A549 (cell line): Measurements from ENCODE around the gene IL33. TPM values are rescaled to one million over a fixed set of nuclear protein-coding genes. Genes with fewer than 3 reads are reported as not detected.

ENCODE experiments used
- ATAC-seq, 2 experiments: fragments of 200-7000 bp in 1 of 2; fragments of >200 bp in 1 of 2; cut with Nextera tagmentation in 1 of 2; cut with Tn5 transposase in 1 of 2; 3 replicates each; pipeline versions ENCODE4 v1.8.0 to v1.9.1; 2018 to 2020; ENCODE audit warnings: mild to moderate bottlenecking in 1 of 2, moderate library complexity in 1 of 2
- CTCF ChIA-PET: fragments of 300-600 bp; sonication (Branson Sonifier 250); formaldehyde crosslinking; extraction: SDS; loops from one replicate; lab custom pipeline; 2021; ENCODE audit warnings: antibody characterized with exemption, inconsistent platforms; lab: Yijun Ruan, JAX
- POLR2A ChIA-PET: fragments of 350-600 bp; formaldehyde crosslinking; extraction: SDS; loops from one replicate; lab custom pipeline; 2021; ENCODE audit warnings: antibody characterized with exemption, inconsistent platforms; lab: Yijun Ruan, JAX
- DNase-seq, 2 experiments: peaks; one replicate each; pipeline versions ENCODE4 v3.0.0 to v3.0.0-alpha.2; 2011 to 2016; ENCODE audit warnings: low read depth in 1 of 2, low spot score in 1 of 2
- FAIRE-seq: peaks from 2 replicates; lab custom pipeline; 2011; peaks lifted over from hg19 to GRCh38; lab: Jason Lieb, UNC
- H3K27ac ChIP-seq, 2 experiments: fragments of >200 bp; sonication (Bioruptor Twin); formaldehyde crosslinking; 3 replicates each; pipeline ENCODE4 v1.5.1; 2016 to 2017
- H3K4me1 ChIP-seq: fragments of >200 bp; sonication (Bioruptor Twin); formaldehyde crosslinking; 3 replicates; pipeline ENCODE4 v1.6.1; 2016
- H3K4me2 ChIP-seq: fragments of >200 bp; sonication (Bioruptor Twin); formaldehyde crosslinking; 3 replicates; pipeline ENCODE4 v1.6.1; 2016
- H3K4me3 ChIP-seq: fragments of >200 bp; sonication (Bioruptor Twin); formaldehyde crosslinking; 3 replicates; pipeline ENCODE4 v1.5.1; 2016
- H3K9me3 ChIP-seq: fragments of >200 bp; sonication (Bioruptor Twin); formaldehyde crosslinking; 3 replicates; pipeline ENCODE4 v1.6.1; 2016
- BCL3 ChIP-seq: fragments of >200 bp; sonication (Bioruptor Twin); formaldehyde crosslinking; IDR thresholded peaks from 3 replicates; pipeline ENCODE4 v1.6.1; 2016
- BHLHE40 ChIP-seq: IDR thresholded peaks from 2 replicates; pipeline ENCODE4 v1.6.1; 2012; ENCODE audit warnings: low read depth, low read length, inconsistent platforms
- CBX2 ChIP-seq: fragments of 200-600 bp; sonication (generic); IDR thresholded peaks from 2 replicates; pipeline ENCODE4 v1.6.1; 2016; ENCODE audit warnings: low read depth, mild to moderate bottlenecking, borderline replicate concordance
- CEBPB ChIP-seq, 2 experiments: fragments of >200 bp in 1 of 2; sonication (Bioruptor Twin) in 1 of 2; formaldehyde crosslinking in 1 of 2; IDR thresholded peaks; 2 replicates each; pipeline ENCODE4 v1.6.1; 2012 to 2016
- EHMT2 ChIP-seq: fragments of 200-600 bp; sonication (generic); IDR thresholded peaks from 2 replicates; pipeline ENCODE4 v1.6.1; 2016; ENCODE audit warnings: antibody characterized with exemption, low read depth, mild to moderate bottlenecking, moderate library complexity
- ELK1 ChIP-seq: fragments of 150-350 bp; IDR thresholded peaks from 2 replicates; pipeline ENCODE4 v1.6.1; 2014; ENCODE audit warnings: low read depth, mild to moderate bottlenecking, low read length
- MAX ChIP-seq: IDR thresholded peaks from 2 replicates; pipeline ENCODE4 v1.6.1; 2012
- NFE2L2 ChIP-seq: fragments of 150-350 bp; conservative IDR thresholded peaks from 2 replicates; pipeline ENCODE4 v1.6.1; 2014; ENCODE audit warnings: low read length
- PBX3 ChIP-seq: IDR thresholded peaks from 2 replicates; pipeline ENCODE4 v1.6.1; 2012
- PHF8 ChIP-seq: fragments of 200-600 bp; sonication (generic); IDR thresholded peaks from 2 replicates; pipeline ENCODE4 v1.6.1; 2016; ENCODE audit warnings: low read depth, mild to moderate bottlenecking, antibody characterized with exemption, moderate library complexity, borderline replicate concordance
- ZFP36 ChIP-seq: fragments of 450-650 bp; IDR thresholded peaks from 2 replicates; pipeline ENCODE4 v1.6.1; 2014; ENCODE audit warnings: borderline replicate concordance; ENCODE audit not compliant: partially characterized antibody
- ZSCAN20 ChIP-seq: fragments of 250-450 bp; sonication (Bioruptor Pico); IDR thresholded peaks from 2 replicates; pipeline ENCODE4 v1.8.0; 2022; ENCODE audit warnings: mild to moderate bottlenecking, moderate library complexity
- WGBS: methylation state at CpG from one replicate; pipeline ENCODE4 v1.1.6; 2017; ENCODE audit errors: missing lambda C conversion rate; 5-methylcytosine and 5-hydroxymethylcytosine counted together
- polyA plus RNA-seq, 4 experiments: library from polyadenylated mRNA; depleted of rRNA in 3 of 4; stranded (reverse); fragments of >200 nt; fragmentation: RNase III in 1 of 4; extraction: RNeasy Plus Mini Kit Qiagen cat#74134 plus additional on column Dnase treatment in 1 of 4; gene quantifications; 2 replicates in 3 of 4; 3 replicates in 1 of 4; pipeline ENCODE4 v1.2.3, GENCODE V29; 2011 to 2017

The IL33 gene
- polyA plus RNA-seq, 2 of the 4 experiments (the other 2 are of a cell fraction), result 0.31 to 0.72 TPM

GRCh38 chr9:6271508-6272228, 56.1 kb downstream of the IL33 start:
- H3K9me3 ChIP-seq, result no peaks in the 10 kb centered on the region
- no peak overlapping the region for H3K4me3 ChIP-seq
- ChIA-PET POLR2A (no interaction called here), CTCF (interaction anchor here (1.3 kb wide), 1 partner anchor 216 kb away, joined by 4 read pairs; no protein-coding TSS in a partner anchor)
- no peak overlapping the region for H3K4me2 ChIP-seq
- no peak for DNase-seq
- H3K4me1 ChIP-seq, result peaks cover 6% of the 10 kb centered on the region; the same call in 2 of the 3 replicates
- H3K27ac ChIP-seq, result no peak overlapping the region
- ATAC-seq, result no peak
- FAIRE-seq, result no peak
- TF ChIP-seq ZFP36 (no peak), EHMT2 (no peak), ZSCAN20 (no peak)
- TF ChIP-seq, all 56 proteins: peak for 0
- 40% methylated on average over 3 of the region's 3 CpGs for WGBS

- peaks cover 6% of the 10 kb centered on the region; the same call in 2 of the 3 replicates for H3K4me1 ChIP-seq
- CTCF ChIA-PET, result interaction anchor here (0.6 kb wide), 1 partner anchor 296 kb away, joined by 3 read pairs; no protein-coding TSS in a partner anchor
- no peak for ATAC-seq
- TF ChIP-seq BHLHE40 (no peak), CEBPB (IDR thresholded peaks at IDR 0.05) (peak; percentile 51 to 65; a peak in 2 of 4 replicates)
- TF ChIP-seq, all 56 proteins: peak for 1
- H3K4me2 ChIP-seq, result no peak overlapping the region
- DNase-seq (peak in 1 of 2 experiments; percentile 11), FAIRE-seq (peak; percentile 72)
- no peaks in the 10 kb centered on the region for H3K9me3 ChIP-seq
- no peak overlapping the region for H3K4me3 ChIP-seq
- H3K27ac ChIP-seq, result no peak overlapping the region
- POLR2A ChIA-PET, result interaction anchor here (0.7 kb wide), 1 partner anchor 78 kb away, joined by 6 read pairs; no protein-coding TSS in a partner anchor
Observed at GRCh38 chr9:6272229-6272598, 56.6 kb downstream of the IL33 start.

- 59% methylated on average over 3 of the region's 3 CpGs for WGBS
- no peak for FAIRE-seq
- TF ChIP-seq PBX3, result no peak
- TF ChIP-seq BHLHE40, result no peak
- no peak for TF ChIP-seq NFE2L2
- TF ChIP-seq CBX2, result no peak
- TF ChIP-seq CEBPB (IDR thresholded peaks at IDR 0.05), result peak; percentile 83 to 86; a peak in 3 of 4 replicates
- no peak for ATAC-seq
- Histone ChIP-seq H3K4me2 (no peak overlapping the region), H3K9me3 (no peaks in the 10 kb centered on the region), H3K4me3 (no peak overlapping the region), H3K27ac (no peak overlapping the region), H3K4me1 (0 out of 3 replicates have a peak, but pooled peaks cover 2% of the 10 kb centered on the region)
- POLR2A ChIA-PET, result no interaction called here
- no peak for DNase-seq
- CTCF ChIA-PET, result interaction anchor here (2.4 kb wide), 1 partner anchor 29 kb away, joined by 9 read pairs; no protein-coding TSS in a partner anchor
Observed at GRCh38 chr9:6277417-6277816, 61.8 kb downstream of the IL33 start.

GRCh38 chr9:6301858-6302257, 86.3 kb downstream of the IL33 start:
- FAIRE-seq (no peak), DNase-seq (no peak), ATAC-seq (no peak)
- ChIA-PET CTCF (interaction anchor here (1.3 kb wide), 1 partner anchor 248 kb away, joined by 3 read pairs; no protein-coding TSS in a partner anchor), POLR2A (no interaction called here)
- H3K4me2 ChIP-seq, result no peak overlapping the region
- no peak overlapping the region for H3K4me3 ChIP-seq
- no peaks in the 10 kb centered on the region for H3K4me1 ChIP-seq
- WGBS, result 12% methylated on average over 2 of the region's 2 CpGs
- TF ChIP-seq MAX, result no peak
- no peaks in the 10 kb centered on the region for H3K9me3 ChIP-seq
- no peak overlapping the region for H3K27ac ChIP-seq

GRCh38 chr9:6302417-6302816, 86.8 kb downstream of the IL33 start:
- no peaks in the 10 kb centered on the region for H3K9me3 ChIP-seq
- H3K4me3 ChIP-seq, result no peak overlapping the region
- H3K4me2 ChIP-seq, result no peak overlapping the region
- ATAC-seq, result no peak
- H3K4me1 ChIP-seq, result no peaks in the 10 kb centered on the region
- CTCF ChIA-PET, result no interaction called here
- FAIRE-seq, result no peak
- peak in 1 of 2 experiments; percentile 7 for DNase-seq
- TF ChIP-seq PHF8, result no peak
- TF ChIP-seq BCL3, result no peak
- TF ChIP-seq NFE2L2, result no peak
- TF ChIP-seq ELK1, result no peak
- TF ChIP-seq, all 56 proteins: peak for 0
- no peak overlapping the region for H3K27ac ChIP-seq
- POLR2A ChIA-PET, result no interaction called here
